Liver (tissue), 9 donors: ENCODE results near the gene SBK1. TPM values are rescaled to one million over a fixed set of nuclear protein-coding genes. Genes with fewer than 3 reads are reported as not detected.

Experiments used
- DNase-seq: peaks from one replicate; pipeline ENCODE4 v3.0.0-alpha.2; 2017; ENCODE audit warnings: low spot score
- H3K27ac ChIP-seq, 2 donors: one replicate each; pipeline ENCODE4 v1.7.0; 2013; ENCODE audit warnings: inconsistent platforms in 2 of 2, low read length in 2 of 2, control low read depth in 1 of 2, low read depth in 1 of 2, mild to moderate bottlenecking in 1 of 2
- H3K27me3 ChIP-seq, 4 donors: one replicate each; pipeline versions ENCODE4 v1.6.1 to v1.7.0; 2013; ENCODE audit warnings: low read length in 3 of 4, inconsistent platforms in 1 of 4, mild to moderate bottlenecking in 1 of 4, moderate library complexity in 1 of 4; ENCODE audit not compliant: control insufficient read depth in 4 of 4, insufficient read depth in 4 of 4
- H3K36me3 ChIP-seq, 4 donors: one replicate each; pipeline versions ENCODE4 v1.6.1 to v1.7.0; 2013; ENCODE audit warnings: low read length in 3 of 4, mild to moderate bottlenecking in 3 of 4, low read depth in 1 of 4, moderate library complexity in 1 of 4; ENCODE audit not compliant: control insufficient read depth in 4 of 4, insufficient read depth in 3 of 4
- H3K4me1 ChIP-seq, 4 donors: one replicate each; pipeline versions ENCODE4 v1.6.1 to v1.7.0; 2013; ENCODE audit warnings: low read length in 3 of 4, mild to moderate bottlenecking in 3 of 4, moderate library complexity in 1 of 4; ENCODE audit not compliant: control insufficient read depth in 4 of 4, insufficient read depth in 4 of 4
- H3K4me3 ChIP-seq, 3 donors: one replicate each; pipeline versions ENCODE4 v1.6.1 to v1.7.0; 2013; ENCODE audit warnings: low read length in 3 of 3, control low read depth in 1 of 3, low read depth in 1 of 3, mild to moderate bottlenecking in 1 of 3
- H3K9ac ChIP-seq, 2 donors: one replicate each; pipeline ENCODE4 v1.7.0; 2013; ENCODE audit warnings: low read length in 2 of 2, mild to moderate bottlenecking in 2 of 2, moderate library complexity in 2 of 2, control low read depth in 1 of 2, low read depth in 1 of 2
- H3K9me3 ChIP-seq, 4 donors: one replicate each; pipeline versions ENCODE4 v1.6.1 to v1.7.0; 2013; ENCODE audit warnings: low read length in 3 of 4; ENCODE audit not compliant: control insufficient read depth in 4 of 4
- EGR1 ChIP-seq, 2 donors: IDR thresholded peaks; 2 replicates each; pipeline ENCODE4 v1.6.1; 2016 to 2018; ENCODE audit warnings: antibody characterized with exemption in 2 of 2, low read depth in 2 of 2
- FOXA1 ChIP-seq: IDR thresholded peaks from 2 replicates; pipeline ENCODE4 v1.6.1; 2016; ENCODE audit warnings: antibody characterized with exemption
- FOXA2 ChIP-seq: IDR thresholded peaks from 2 replicates; pipeline ENCODE4 v1.6.1; 2016; ENCODE audit warnings: antibody characterized with exemption
- GABPA ChIP-seq, 2 donors: IDR thresholded peaks in 1 of 2; conservative IDR thresholded peaks in 1 of 2; 2 replicates each; pipeline ENCODE4 v1.6.1; 2016; ENCODE audit warnings: antibody characterized with exemption in 2 of 2, mild to moderate bottlenecking in 1 of 2, moderate library complexity in 1 of 2
- HNF4A ChIP-seq, 2 donors: conservative IDR thresholded peaks; 2 replicates each; pipeline ENCODE4 v1.6.1; 2016; ENCODE audit warnings: antibody characterized with exemption in 2 of 2, mild to moderate bottlenecking in 2 of 2
- HNF4G ChIP-seq: IDR thresholded peaks from 2 replicates; pipeline ENCODE4 v1.6.1; 2016; ENCODE audit warnings: antibody characterized with exemption
- JUND ChIP-seq, 2 donors: IDR thresholded peaks; 2 replicates each; pipeline ENCODE4 v1.6.1; 2016; ENCODE audit warnings: antibody characterized with exemption in 2 of 2
- NR2F2 ChIP-seq: IDR thresholded peaks from 2 replicates; pipeline ENCODE4 v1.6.1; 2016; ENCODE audit warnings: antibody characterized with exemption
- RAD21 ChIP-seq, 2 donors: IDR thresholded peaks; 2 replicates each; pipeline ENCODE4 v1.6.1; 2016; ENCODE audit warnings: antibody characterized with exemption in 2 of 2, mild to moderate bottlenecking in 2 of 2
- RXRA ChIP-seq, 2 donors: IDR thresholded peaks; 2 replicates each; pipeline ENCODE4 v1.6.1; 2017 to 2018; ENCODE audit warnings: antibody characterized with exemption in 2 of 2, mild to moderate bottlenecking in 1 of 2
- YY1 ChIP-seq: IDR thresholded peaks from 2 replicates; pipeline ENCODE4 v1.6.1; 2016; ENCODE audit warnings: antibody characterized with exemption, mild to moderate bottlenecking
- WGBS: extraction: QIAGEN DNeasy Blood & Tissue Kit; methylation state at CpG from one replicate; pipeline ENCODE4 v1.1.7; 2013; 5-methylcytosine and 5-hydroxymethylcytosine counted together
- polyA plus RNA-seq, 2 donors: library from polyadenylated mRNA; stranded (reverse) in 1 of 2; unstranded in 1 of 2; fragments of 200-250 nt in 1 of 2; fragments of >200 nt in 1 of 2; fragmentation: Nextera tagmentation in 1 of 2; extraction: Ambion mirVana in 1 of 2; gene quantifications; one replicate each; pipeline versions ENCODE4 v1.2.1 to v1.2.3, GENCODE V29; 2013 to 2015
- total RNA-seq, 2 donors: library from RNA; depleted of rRNA; stranded (reverse); fragments of >200 nt; gene quantifications; one replicate each; pipeline ENCODE4 v1.2.3, GENCODE V29; 2014
- TF ChIP-seq, protein P1 (sequence below): fragments of 150-350 bp; IDR thresholded peaks from 2 replicates; pipeline ENCODE4 v1.5.1; 2017; ENCODE audit warnings: improper control_type of control experiment, low read depth, low read length; ENCODE audit not compliant: missing input control
- TF ChIP-seq, protein P2 (sequence below): IDR thresholded peaks from 2 replicates; pipeline ENCODE4 v1.6.1; 2016; ENCODE audit warnings: antibody characterized with exemption
- TF ChIP-seq, protein P3 (sequence below): IDR thresholded peaks from 2 replicates; pipeline ENCODE4 v1.6.1; 2016; ENCODE audit warnings: antibody characterized with exemption
- TF ChIP-seq, protein P4 (sequence below): IDR thresholded peaks from 2 replicates; pipeline ENCODE4 v1.6.1; 2016; ENCODE audit warnings: antibody characterized with exemption, mild to moderate bottlenecking
- donor health status: healthy.
- donor health status: healthy.
- donor health status: healthy.
- donor health status: healthy.
- donor health status: healthy.

SBK1 gene
- total and polyA plus RNA-seq, 4 donors: 0.05 to 0.08 (median 0.07) TPM; not detected in 1

DNA sequence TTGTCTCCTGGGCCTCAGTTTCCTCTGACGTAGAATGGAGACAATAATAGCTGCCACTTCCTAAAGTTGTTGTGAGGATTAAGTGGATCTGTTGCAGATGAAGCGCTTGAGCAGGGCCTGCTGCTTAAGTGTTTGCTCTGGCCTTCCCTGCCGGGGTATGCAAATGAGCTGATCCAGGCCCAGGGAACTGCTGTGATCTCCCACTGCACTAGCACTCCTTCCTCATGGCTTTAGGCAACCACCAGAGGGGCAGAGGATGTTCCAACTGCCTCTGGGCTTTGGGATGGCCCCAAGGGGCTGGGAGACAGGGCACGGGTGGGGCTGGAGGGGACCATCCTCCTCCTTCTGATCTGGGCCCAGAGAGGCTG lies 6.2 kb downstream of the SBK1 start:
- H3K27me3 ChIP-seq: no peaks in the 10 kb centered on the region
- H3K27ac ChIP-seq: no peak overlapping the region
- no peaks in the 10 kb centered on the region for H3K36me3 ChIP-seq
- 87% methylated on average over 4 of the region's 4 CpGs for WGBS
- H3K9ac ChIP-seq: no peak overlapping the region
- no peaks in the 10 kb centered on the region for H3K9me3 ChIP-seq
- TF ChIP-seq RXRA (IDR thresholded peaks at IDR 0.05): no peak
- no peak for TF ChIP-seq FOXA1
- TF ChIP-seq, protein P1, sequence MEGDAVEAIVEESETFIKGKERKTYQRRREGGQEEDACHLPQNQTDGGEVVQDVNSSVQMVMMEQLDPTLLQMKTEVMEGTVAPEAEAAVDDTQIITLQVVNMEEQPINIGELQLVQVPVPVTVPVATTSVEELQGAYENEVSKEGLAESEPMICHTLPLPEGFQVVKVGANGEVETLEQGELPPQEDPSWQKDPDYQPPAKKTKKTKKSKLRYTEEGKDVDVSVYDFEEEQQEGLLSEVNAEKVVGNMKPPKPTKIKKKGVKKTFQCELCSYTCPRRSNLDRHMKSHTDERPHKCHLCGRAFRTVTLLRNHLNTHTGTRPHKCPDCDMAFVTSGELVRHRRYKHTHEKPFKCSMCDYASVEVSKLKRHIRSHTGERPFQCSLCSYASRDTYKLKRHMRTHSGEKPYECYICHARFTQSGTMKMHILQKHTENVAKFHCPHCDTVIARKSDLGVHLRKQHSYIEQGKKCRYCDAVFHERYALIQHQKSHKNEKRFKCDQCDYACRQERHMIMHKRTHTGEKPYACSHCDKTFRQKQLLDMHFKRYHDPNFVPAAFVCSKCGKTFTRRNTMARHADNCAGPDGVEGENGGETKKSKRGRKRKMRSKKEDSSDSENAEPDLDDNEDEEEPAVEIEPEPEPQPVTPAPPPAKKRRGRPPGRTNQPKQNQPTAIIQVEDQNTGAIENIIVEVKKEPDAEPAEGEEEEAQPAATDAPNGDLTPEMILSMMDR: no peak
- TF ChIP-seq, protein P2, sequence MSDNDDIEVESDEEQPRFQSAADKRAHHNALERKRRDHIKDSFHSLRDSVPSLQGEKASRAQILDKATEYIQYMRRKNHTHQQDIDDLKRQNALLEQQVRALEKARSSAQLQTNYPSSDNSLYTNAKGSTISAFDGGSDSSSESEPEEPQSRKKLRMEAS: no peak
- TF ChIP-seq HNF4G: no peak
- TF ChIP-seq RAD21 (IDR thresholded peaks at IDR 0.05): no peak
- no peak for TF ChIP-seq NR2F2
- TF ChIP-seq, protein P3, sequence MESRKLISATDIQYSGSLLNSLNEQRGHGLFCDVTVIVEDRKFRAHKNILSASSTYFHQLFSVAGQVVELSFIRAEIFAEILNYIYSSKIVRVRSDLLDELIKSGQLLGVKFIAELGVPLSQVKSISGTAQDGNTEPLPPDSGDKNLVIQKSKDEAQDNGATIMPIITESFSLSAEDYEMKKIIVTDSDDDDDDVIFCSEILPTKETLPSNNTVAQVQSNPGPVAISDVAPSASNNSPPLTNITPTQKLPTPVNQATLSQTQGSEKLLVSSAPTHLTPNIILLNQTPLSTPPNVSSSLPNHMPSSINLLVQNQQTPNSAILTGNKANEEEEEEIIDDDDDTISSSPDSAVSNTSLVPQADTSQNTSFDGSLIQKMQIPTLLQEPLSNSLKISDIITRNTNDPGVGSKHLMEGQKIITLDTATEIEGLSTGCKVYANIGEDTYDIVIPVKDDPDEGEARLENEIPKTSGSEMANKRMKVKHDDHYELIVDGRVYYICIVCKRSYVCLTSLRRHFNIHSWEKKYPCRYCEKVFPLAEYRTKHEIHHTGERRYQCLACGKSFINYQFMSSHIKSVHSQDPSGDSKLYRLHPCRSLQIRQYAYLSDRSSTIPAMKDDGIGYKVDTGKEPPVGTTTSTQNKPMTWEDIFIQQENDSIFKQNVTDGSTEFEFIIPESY: no peak
- no peak for TF ChIP-seq JUND (IDR thresholded peaks at IDR 0.05)
- no peak for TF ChIP-seq GABPA (IDR thresholded peaks at IDR 0.05 in 1 of 2, conservative IDR thresholded peaks at IDR 0.05 in 1 of 2)
- no peak for DNase-seq
- no peak overlapping the region for H3K4me3 ChIP-seq
- H3K4me1 ChIP-seq: no peaks in the 10 kb centered on the region

DNA sequence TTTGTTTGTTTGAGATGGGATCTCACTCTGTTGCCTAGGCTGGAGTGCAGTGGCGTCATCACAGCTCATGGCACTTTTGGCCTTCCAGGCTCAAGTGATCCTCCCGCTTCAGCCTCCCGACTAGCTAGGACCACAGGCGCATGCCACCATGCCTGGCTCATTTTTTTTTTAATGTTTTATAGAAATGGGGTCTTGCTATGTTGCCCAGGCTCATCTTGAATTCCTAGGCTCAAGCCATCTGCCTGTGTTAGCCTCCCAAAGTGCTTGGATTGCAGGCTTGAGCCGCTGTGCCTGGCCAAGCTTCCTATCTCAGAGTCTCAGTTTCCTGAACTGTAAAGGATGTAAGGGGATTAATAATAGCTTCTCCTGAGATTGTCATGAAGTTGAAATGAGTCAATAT lies 8.0 kb downstream of the SBK1 start:
- TF ChIP-seq EGR1 (IDR thresholded peaks at IDR 0.05; ENCODE audit: low read depth in 2 of 2) (no peak), HNF4A (conservative IDR thresholded peaks at IDR 0.05) (no peak), RAD21 (IDR thresholded peaks at IDR 0.05) (no peak), YY1 (no peak), FOXA2 (no peak), JUND (IDR thresholded peaks at IDR 0.05) (no peak)
- TF ChIP-seq, protein P1: no peak
- TF ChIP-seq, protein P3: no peak
- TF ChIP-seq, protein P4, sequence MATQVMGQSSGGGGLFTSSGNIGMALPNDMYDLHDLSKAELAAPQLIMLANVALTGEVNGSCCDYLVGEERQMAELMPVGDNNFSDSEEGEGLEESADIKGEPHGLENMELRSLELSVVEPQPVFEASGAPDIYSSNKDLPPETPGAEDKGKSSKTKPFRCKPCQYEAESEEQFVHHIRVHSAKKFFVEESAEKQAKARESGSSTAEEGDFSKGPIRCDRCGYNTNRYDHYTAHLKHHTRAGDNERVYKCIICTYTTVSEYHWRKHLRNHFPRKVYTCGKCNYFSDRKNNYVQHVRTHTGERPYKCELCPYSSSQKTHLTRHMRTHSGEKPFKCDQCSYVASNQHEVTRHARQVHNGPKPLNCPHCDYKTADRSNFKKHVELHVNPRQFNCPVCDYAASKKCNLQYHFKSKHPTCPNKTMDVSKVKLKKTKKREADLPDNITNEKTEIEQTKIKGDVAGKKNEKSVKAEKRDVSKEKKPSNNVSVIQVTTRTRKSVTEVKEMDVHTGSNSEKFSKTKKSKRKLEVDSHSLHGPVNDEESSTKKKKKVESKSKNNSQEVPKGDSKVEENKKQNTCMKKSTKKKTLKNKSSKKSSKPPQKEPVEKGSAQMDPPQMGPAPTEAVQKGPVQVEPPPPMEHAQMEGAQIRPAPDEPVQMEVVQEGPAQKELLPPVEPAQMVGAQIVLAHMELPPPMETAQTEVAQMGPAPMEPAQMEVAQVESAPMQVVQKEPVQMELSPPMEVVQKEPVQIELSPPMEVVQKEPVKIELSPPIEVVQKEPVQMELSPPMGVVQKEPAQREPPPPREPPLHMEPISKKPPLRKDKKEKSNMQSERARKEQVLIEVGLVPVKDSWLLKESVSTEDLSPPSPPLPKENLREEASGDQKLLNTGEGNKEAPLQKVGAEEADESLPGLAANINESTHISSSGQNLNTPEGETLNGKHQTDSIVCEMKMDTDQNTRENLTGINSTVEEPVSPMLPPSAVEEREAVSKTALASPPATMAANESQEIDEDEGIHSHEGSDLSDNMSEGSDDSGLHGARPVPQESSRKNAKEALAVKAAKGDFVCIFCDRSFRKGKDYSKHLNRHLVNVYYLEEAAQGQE: no peak
- 93% methylated on average over 5 of the region's 5 CpGs for WGBS
- Histone ChIP-seq H3K4me3 (no peak overlapping the region), H3K9ac (no peak overlapping the region), H3K9me3 (no peaks in the 10 kb centered on the region), H3K27me3 (no peaks in the 10 kb centered on the region), H3K4me1 (no peaks in the 10 kb centered on the region), H3K36me3 (no peaks in the 10 kb centered on the region), H3K27ac (no peak overlapping the region)
- DNase-seq: no peak
